NCI-H524 (cell line): Measurements from ENCODE around the gene SYCE1.
"Not testable (repeated sequence)": the region's sequence is repeated elsewhere in the genome, so short reads cannot be mapped to it uniquely, and the experiment has no call there.

Experiments used
- DNase-seq, 2 experiments: peaks; one replicate each; lab custom pipeline; 2025; lab: John Stamatoyannopoulos, UW

Gene SYCE1

DNA sequence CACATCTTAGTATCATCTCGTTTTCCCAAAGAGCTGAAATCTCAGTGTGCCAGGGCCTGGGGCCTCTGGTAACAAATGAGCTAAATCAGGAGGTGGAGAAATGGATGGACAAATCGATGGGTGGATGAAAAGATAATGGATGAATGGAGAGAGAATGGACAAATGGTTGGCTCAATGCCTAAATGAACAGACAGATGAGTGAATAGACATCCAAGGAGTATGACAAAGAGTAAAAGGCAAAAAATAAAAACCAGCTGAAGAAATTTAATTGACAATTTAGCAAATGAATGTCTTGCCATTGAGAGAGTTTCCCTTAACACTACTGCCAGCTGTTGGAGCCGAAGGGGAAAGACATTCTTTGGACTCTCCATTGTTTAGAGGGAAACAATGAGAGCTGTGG lies 8.0 kb downstream of the SYCE1 start:
- no peak for DNase-seq

- no peak for DNase-seq
Measured at GRCh38 chr10:133555521-133555920, 9.9 kb downstream of the SYCE1 start.

GRCh38 chr10:133554600-133554999 lies 10.8 kb downstream of the SYCE1 start:
- no peak for DNase-seq

GRCh38 chr10:133544506-133544905 lies 20.9 kb downstream of the SYCE1 start:
- no peak for DNase-seq

DNA sequence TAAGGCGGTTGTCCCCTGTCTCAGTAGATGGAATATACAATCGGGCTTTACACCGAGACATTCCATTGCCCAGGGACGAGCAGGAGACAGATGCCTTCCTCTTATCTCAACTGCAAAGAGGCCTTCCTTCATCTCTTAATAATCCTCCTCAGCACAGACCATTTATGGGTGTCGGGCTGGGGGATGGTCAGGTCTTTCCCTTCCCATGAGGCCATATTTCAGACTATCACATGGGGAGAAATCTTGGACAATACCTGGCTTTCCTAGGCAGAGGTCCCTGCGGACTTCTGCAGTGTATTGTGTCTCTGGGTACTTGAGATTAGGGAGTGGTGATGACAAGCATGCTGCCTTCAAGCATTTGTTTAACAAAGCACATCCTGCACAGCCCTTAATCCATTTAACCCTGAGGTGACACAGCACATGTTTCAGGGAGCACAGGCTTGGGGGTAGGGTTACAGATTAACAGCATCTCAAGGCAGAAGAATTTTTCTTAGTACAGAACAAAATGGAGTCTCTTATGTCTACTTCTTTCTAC lies 23.9 kb downstream of the SYCE1 start:
- not testable (repeated sequence) for DNase-seq

DNA sequence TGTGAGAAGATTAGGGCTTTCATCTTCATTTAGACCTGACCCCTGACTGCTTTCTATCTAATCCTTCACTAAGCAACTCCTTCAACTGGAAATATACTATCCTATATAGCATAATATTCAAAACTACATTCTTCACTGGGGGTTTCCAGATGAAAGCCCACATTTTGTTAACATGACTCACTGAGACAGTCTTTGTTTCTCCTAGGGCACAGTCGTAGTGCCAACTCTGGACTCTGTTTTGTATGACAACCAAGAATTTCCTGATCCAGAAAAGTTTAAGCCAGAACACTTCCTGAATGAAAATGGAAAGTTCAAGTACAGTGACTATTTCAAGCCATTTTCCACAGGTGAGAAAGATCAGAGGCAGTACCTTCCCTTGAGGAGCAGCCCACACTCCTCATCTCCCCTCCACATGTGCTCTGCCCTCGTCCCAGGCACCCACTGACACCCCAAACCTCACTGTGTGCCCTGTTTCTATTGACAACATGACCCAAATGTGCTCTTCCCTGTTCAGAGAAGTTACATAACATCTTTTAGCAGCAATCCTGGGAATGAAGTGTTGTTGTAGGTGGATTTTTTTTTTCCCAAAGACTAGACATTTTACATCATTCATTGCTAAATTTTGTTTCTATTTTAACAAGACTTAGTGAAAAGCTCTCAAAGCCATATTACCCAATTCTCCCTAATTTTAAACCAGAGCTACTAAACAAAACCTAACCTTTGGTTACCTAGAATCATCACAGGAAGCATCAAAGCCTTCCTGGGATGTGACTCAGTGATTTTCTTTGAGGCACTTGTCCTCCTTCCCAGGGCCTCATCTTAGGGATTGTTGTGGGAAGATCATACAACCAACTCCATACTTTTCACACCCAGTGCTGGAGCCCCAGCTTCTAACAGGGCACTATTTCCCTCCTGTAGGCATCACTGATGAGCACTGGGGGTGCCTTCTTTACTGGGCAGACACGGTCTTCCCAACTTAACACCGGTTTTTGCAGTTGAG lies 27.5 kb downstream of the SYCE1 start:
- no peak for DNase-seq

DNA sequence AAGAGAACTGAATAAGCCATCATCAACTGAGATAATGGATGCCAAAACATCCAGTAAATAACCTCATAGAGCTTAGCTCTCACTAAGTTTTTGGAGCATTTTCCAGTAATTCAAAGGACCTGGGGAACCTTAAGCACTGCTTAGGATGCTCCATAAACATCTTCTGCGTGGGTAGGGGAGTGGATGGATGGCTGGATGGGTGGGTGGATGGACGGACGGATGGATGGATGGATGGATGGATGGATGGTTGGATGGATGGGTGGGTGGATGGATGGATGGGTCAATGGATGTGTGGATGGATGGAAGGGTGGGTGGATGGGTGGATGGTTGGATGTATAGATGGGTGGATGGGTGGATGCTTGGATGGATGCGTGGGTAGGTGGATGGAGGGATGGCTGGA lies 29.2 kb downstream of the SYCE1 start:
- no peak for DNase-seq

DNA sequence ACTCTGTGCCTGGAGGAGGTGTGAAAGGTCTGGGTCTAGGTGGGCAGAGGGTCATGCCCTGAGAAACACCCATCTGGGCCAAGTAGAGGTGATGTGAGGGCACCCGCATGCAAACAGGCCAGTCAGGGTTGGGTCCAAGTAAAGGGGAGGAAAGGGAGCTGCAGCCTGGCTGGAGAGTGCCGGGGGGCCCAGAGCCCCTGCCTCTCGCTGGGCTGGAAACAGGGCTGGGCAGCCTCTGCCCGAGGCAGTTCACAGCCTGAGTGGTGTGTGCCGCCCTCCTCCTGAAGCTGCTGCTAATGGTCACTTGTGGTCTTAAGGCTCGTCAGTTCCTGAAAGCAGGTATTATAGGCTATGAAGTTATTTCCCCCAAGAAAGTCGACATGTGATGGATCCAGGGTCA lies 31.0 kb downstream of the SYCE1 start:
- DNase-seq: no peak

GRCh38 chr10:133532871-133533270 lies 32.5 kb downstream of the SYCE1 start:
- DNase-seq: no peak

GRCh38 chr10:133530506-133530905 lies 34.9 kb downstream of the SYCE1 start:
- no peak for DNase-seq

GRCh38 chr10:133529576-133529946 lies 35.8 kb downstream of the SYCE1 start:
- no peak for DNase-seq

DNA sequence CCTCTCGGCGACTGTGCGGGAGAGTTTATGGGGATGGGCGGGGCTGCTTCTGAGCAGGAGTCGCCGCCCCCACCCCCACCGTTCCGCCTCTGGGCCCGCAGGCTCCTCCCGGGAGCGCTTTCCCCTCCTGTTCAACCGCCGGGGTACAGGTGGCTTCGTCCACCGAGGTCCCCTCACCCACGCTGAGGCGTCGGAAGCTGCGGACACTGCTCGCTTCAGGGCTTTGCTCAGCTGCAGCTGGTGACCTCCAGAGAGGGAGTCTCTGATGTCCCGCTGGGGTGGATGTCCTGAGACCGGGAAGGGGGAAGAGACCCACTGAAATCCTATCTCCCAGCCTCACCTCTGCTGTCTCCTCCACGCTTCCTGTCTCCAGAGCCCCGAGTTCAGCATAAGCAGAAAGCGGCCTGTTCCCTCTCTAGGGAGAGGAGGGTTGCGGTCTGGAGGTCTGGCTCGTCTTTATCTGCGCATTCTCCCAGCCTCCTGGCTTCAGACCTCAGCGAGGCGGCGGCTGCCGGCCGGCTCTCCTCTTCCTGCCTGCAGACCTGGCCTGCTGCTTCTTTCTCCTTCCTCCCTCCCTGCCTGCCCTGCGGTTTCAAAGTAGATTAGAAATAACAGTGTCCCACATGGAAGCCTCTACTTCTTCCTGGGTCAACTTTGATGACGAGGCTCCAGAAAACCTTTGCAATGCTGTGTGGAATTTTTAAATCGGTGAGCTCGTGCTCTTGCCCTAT lies 36.4 kb downstream of the SYCE1 start:
- DNase-seq: no peak

DNA sequence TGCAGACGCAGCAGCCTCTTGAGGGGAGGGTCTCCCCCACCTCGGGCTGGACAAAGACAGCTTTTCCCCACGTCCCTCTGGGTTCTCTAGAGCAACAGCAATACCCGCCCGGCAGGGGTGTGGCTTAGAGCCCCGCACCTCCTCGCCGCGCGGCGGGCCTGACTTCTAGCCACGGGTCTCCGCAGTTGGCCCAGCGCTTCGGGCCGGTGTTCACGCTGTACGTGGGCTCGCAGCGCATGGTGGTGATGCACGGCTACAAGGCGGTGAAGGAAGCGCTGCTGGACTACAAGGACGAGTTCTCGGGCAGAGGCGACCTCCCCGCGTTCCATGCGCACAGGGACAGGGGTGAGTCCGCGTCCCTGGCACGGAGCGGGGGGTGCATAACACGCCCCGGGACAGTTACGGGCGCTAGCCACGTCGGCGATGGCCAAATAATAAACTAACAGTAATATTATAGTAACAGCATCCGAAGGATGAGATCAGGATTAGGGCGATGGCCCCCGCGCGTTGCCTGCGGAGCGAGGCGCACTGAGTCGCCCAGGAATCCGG lies 37.0 kb downstream of the SYCE1 start:
- no peak for DNase-seq

DNA sequence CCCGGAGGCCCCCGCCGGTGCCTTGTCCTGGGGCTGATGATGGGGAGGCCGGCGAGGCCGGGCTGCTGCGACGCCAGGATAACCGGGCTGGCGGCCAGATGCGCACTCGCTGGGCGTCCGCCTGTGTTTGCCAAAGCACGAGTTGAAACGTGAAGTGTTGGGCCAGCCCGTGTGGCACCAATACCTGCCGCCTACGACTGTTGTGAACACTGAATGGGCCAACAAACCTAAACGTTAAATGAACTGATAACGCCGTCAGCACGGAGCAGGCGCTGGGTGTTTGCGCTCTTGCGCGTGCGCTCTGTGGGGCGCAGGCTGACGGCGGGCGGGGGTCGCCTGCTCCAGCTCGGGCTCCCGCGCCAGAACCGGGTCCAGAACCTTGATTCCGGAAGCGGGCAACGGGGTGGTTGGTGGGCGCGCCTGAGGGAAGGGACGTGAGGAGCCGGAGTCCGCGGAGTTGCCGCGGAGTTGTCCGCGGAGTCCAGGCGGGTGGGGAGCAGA lies 37.6 kb downstream of the SYCE1 start:
- DNase-seq: no peak

- no peak for DNase-seq
Measured at GRCh38 chr10:133526957-133527588, 38.3 kb downstream of the SYCE1 start, which contains the start of gene CYP2E1. TSS of gene CYP2E1 (plus strand) at chr10:133527363. CDS start at chr10:133527396, 33 bp downstream.

DNA sequence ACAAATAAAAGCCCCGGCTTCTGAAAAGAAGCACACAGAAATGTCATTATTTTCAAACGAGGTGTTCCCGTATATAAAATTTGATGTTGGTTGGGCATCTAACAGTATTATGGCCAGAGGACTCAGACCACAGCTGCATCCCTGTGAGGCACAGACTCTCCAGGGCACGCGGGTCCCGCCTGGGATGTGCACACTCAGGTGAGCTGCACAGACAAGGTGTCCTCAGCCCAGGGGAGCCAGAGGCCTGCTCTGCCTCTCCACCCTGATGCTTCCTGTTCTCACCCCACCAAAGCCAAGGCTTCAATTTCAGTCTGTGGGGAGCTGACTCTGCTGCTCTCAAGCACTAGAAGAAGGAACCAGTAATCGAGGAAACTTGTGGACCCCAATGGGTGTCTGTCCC lies 39.9 kb downstream of the SYCE1 start:
- no peak for DNase-seq

DNA sequence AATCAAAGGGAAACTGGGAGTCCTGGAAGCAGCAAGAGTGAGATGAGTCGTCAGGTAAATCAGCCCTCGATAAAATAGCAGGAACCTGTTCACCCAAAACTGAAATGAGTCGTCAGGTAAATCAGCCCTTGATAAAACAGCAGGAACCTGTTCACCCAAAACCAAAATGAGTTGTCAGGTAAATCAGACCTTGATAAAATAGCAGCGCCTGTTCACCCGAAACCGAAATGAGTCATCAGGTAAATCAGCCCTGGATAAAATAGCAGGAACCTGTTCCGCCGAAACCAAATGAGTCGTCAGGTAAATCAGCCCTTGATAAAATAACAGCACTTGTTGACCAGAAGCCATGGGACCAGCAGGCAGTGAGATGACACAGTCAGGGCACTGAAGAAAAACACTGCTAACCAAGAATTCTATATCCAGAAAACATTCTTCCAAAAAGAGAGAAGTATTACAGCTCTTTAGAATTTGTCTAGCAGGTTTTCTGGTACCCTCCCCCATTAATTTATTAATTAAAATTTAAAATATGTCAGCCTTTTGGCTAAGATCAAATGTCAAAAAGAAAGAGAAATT lies 41.7 kb downstream of the SYCE1 start:
- DNase-seq: no peak

DNA sequence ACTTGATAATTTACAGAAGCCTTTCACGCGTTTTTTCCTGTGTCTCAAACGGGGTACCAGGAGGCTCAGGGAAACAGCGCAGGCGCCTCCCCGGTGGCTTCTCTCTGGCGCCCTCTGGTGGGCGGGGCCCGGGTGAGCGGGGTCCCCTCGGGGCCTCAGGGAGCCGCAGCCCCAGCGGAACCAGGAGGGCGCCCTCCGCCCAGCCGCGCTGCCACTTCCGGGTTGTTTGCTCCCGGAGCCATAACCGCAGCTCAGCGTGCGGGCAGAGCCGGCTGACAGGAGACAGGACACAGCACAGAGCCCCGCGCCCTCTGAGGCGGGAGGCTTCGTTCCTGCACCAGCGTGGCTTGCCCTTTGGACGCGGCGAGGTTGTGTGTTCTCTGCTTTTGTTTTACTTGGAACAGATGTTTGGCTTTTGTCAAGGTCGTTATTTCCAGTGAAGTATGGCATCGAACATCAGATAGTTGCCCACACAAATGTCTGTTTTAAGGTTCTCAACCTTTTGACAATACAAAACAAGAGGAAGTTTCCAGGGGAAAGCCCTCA lies 45.1 kb downstream of the SYCE1 start:
- DNase-seq: peak; percentile 8 to 45

DNA sequence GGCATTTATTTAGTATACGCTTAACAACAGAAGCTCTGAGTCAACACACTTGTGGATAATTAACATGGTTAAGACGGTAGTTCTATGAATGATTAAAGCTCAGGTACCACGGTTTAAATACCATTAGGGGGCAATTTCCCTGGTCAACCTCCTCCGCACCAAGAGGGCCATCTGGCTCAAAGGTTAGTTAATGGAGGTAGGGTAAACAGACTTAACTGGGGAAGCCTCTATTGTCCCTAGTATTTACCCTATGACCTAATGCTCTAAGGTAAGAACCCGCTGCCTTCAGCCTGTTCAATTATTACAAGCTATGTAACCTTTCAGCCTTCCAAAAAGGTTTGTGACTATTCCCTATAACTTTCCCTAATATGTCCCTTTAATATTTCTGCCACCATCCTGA lies 46.9 kb downstream of the SYCE1 start:
- not testable (repeated sequence) for DNase-seq

- no peak for DNase-seq
Measured at GRCh38 chr10:133516057-133516456, 49.3 kb downstream of the SYCE1 start.

- no peak for DNase-seq
Measured at GRCh38 chr10:133515471-133515870, 49.9 kb downstream of the SYCE1 start.
